Endothelial cell of hepatic sinusoid (primary cell): ENCODE results near the gene HIPK2.
"Not testable (repeated sequence)": the region's sequence is repeated elsewhere in the genome, so short reads cannot be mapped to it uniquely, and the experiment has no call there.

ENCODE experiments used
- in situ Hi-C: cut with HindIII; loops from 2 replicates; pipeline ENCODE4 v1.10.0; 2017; ENCODE audit warnings: low sequenced_read_pairs

The HIPK2 gene

DNA sequence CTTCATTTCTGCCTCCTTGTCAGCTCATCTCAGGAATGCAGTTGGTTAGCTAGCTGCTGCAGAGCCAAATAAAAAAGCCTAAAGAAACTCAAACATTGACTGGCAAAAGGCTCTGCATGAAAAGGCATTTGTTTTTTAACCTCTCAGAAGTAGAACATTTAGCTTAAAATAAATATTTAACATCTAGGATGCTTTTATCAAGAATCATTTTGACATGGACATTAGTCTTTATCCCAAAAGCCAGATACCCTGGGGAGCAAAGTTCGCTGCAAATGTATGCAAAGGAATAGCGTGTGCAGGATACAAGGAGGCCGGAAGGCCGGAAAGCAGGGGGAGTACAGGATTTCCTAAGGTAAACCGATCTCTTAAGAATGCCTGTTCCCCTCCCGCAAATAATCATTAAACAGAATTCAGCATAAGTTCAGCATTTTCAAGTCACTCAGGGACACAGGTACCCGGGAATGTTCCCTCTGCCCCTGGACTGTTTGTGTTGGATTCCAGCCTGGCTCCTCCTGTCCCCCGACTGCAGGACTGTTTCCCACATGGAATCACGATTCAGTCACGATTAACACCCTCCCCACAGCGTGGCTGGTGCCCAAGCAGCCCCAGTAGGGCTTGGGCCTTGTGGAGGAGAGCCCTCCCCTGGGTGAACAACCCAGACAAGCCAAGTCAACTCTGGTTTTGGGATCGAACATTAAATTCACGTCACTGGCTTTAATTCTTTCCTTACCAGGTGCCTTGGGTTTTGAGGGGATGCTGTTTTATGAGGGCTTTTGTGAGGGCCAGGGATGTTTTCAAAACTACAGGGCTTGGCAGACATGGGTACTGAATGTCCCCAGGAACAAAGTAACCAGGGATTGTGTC, 97.8 kb downstream of the HIPK2 start:
- in situ Hi-C loops = no loop called here

DNA sequence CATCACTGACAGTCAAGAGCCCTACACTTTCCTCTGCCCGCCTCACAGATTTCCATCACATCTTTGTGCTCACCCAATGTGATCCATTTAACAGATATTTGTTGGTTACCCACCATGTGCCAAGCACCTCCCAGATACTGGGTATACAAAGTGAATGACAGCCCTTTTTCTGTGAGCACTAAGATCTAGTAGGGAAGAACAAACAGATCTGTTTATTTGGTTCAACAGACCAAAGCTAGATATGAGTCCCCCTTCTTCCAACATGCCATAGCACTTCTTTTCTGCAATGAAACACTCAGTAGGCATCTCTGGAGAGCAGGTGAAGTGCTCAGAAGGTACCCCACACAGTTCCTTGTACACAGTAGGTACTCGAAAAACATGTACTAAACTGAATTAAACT, 101.4 kb downstream of the HIPK2 start:
- in situ Hi-C loops = no loop called here

GRCh38 chr7:139675127-139676125, 102.4 kb downstream of the HIPK2 start:
- in situ Hi-C loops = no loop called here

DNA sequence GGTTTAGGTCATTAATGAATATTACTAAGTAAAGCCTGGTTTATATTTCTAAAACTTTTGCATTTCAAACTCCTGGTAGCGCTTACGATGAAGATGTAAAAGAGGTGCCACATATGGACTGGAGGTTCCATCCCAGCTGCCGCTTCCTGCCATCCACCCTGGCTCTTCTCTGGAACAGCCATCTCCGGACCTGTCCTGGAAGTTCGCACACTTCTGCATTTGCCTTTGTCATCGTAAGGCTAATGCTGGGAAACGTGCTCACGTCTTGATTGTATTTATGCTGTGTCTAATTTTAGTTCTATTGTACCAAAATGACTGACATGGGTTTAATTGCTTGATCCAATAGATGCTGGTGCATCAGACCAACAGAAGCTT, 103.1 kb downstream of the HIPK2 start:
- in situ Hi-C loops = no loop called here

DNA sequence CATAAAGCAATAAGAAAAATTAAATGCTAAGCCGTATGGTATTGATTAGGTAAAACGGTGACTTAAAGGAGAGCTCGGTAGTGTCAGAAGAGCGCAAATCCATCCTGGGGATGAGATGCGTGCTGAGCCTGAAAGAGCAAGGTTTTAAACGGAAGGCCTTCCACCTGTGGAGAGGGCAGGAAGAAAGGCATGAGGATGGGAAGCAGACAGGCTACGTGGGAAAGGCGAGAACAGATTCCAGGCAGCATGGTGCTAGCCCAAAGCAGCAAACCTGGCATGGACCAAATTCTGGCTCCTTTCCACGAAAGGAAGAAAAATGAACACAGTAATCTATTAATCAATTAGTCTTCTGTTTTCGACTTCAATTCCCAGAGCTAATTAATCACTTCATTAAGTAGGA, 103.5 kb downstream of the HIPK2 start:
- in situ Hi-C loops = no loop called here

DNA sequence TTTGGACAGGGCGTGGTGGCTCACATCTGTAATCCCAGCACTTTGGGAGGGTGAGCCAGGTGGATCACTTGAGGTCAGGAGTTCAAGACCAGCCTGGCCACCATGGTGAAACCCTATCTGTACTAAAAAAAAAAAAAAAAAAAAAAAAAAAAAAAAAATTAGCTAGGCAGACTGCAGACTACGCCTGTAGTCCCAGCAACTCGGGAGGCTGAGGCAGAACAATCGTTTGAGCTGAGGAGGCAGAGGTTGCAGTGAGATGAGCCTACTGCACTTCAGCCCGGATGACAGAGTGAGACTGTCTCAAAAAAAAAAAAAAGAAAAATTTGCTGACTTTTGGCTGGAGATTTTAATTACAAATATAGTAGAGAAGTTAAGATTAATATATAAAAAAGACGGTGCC, 104.0 kb downstream of the HIPK2 start:
- in situ Hi-C loops = no loop called here

DNA sequence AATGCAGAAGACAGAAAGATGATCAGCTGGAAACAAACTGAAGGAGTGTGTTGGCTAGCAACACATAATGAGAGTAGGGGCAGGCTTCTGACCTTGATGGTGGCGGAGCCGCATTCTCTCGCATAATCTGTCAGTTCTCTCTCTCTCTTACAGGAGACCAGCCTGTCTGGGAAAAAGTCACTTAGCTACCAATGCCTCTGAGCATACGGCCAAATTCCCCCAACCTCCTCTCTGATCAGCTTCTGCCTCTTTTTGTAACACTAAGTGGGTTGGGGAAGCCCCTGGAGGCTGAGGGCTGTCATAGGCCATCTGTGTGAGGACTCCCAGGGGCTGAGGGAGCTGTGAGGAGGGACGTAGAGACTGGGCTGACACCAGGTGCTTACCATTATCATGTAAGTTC, 104.6 kb downstream of the HIPK2 start:
- in situ Hi-C loops = no loop called here

GRCh38 chr7:139671967-139672366, 105.8 kb downstream of the HIPK2 start:
- in situ Hi-C loops = no loop called here

DNA sequence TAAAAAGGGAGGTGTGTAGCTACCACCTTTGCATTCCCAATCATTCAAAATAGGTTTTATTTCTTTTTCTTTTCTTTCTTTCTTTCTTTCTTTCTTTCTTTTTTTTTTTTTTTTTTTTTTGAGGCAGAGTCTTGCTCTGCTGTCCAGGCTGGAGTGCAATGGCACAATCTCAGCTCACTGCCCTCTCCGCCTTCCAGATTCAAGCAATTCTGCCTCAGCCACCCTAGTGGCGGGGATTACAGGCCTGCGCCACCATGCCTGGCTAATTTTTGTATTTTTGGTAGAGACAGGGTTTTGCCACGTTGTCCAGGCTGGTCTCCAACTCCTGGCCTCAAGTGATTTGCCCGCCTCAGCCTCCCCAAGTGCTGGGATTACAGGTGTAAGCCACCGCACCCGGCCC, 107.1 kb downstream of the HIPK2 start:
- in situ Hi-C loops = not testable (repeated sequence)

- in situ Hi-C loops = loop anchor here (5.0 kb wide), 1 partner anchor 88 kb away; no protein-coding TSS in a partner anchor
These were observed 108.4 kb downstream of the HIPK2 start for GRCh38 chr7:139669106-139670061.

DNA sequence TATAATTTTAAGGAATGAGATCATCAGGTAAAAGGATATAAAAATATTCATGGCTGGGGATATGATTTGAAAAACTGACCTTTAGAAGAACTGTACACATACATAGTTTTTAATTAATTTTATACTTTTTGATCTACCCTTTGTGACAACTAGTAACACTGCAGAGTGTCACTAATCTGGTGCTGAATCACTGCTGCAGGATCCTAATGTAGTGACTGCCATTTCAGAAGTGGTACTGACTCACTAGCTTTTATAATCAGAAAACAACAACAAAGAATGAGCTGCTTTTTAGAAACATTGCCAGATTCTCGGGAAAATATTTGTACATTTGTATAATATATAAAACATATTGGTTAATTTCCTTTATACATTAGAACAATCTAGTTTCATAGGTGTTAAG, 110.4 kb downstream of the HIPK2 start:
- in situ Hi-C loops = loop anchor here (5.0 kb wide), 1 partner anchor 90 kb away; no protein-coding TSS in a partner anchor

GRCh38 chr7:139666501-139666900, 111.3 kb downstream of the HIPK2 start:
- in situ Hi-C loops = loop anchor here (5.0 kb wide), 1 partner anchor 91 kb away; no protein-coding TSS in a partner anchor

- in situ Hi-C loops = no loop called here
These were observed 113.4 kb downstream of the HIPK2 start for GRCh38 chr7:139664434-139664833.

GRCh38 chr7:139663608-139664177, 114.1 kb downstream of the HIPK2 start:
- in situ Hi-C loops = no loop called here

DNA sequence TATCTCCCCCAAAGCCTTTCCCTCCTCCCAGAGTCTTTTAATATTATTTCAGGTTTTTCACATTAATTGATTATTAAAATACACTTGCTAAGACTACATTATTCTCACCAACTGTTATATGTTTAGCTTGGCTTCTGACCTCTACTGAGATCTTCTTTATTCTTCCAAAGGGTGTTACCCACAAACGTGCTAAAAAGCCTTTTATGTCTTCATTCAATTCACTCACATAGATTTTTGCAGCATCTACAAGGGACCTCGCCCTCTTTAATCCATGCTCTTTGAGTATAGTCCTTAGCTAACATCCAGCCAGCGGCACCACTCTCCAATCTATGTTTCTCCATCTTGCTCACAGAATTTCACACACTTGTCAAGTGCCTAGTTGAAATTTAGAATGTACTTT, 115.9 kb downstream of the HIPK2 start:
- in situ Hi-C loops = no loop called here

DNA sequence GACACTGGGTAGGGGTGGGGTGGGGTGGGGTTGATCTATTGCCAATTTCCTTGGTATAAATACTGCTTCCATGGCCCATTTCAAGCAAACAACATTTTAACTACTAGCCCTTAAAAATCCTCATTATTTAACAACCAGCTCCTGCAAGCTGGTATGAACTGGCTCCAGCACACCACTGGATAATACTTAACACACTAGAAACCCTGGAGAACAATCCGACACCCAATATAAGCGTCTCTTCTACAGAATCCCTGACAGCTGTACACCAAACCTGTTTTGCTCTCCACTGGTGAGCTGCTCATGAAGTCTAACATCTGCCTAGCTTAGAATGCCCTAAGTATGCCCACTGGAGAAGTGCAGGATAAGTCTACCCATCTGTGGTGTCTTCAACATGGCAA, 116.8 kb downstream of the HIPK2 start:
- in situ Hi-C loops = no loop called here

DNA sequence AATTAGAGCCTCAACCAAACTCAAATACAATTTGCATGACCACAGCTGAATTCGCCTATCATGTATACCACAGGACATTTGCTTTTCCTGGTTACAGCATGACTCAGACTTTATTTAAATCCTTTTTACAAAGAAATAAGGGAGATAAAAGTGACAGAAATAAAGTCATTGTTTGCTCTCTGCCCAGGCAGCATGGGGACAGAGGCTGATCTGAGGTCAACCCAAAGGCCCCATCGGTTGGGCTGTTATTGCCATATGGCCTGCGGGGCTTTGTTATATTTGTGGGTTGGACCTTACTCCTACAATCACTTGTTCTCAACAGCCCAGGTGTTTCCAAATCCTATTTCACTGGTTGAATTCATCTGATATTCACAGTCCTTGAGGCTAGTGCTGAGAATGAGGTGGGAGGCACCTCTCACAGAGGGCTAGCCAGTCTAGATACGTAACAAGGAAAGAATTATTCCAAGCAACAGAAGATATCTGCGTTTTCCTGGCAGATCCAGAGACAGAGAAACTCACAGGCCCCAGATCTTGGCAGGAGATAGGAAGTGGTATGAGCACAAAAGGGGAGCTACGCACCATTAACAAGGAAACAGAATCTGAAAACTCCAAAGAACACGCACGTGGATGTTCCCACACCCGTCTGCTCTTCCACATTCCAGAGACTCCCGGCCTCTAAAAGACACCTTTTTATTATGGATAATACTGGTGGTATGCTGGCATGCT, 117.3 kb downstream of the HIPK2 start:
- in situ Hi-C loops = no loop called here

- in situ Hi-C loops = no loop called here
These were observed 117.9 kb downstream of the HIPK2 start for GRCh38 chr7:139659922-139660316.

- in situ Hi-C loops = no loop called here
These were observed 118.7 kb downstream of the HIPK2 start for GRCh38 chr7:139658908-139659675.
